ENCODE data around the gene HSPB2. TPM values are rescaled to one million over a fixed set of nuclear protein-coding genes. Genes with fewer than 3 reads are reported as not detected.
A peak's percentile ranks its signal among the peaks of the same experiment; 100 is the strongest.

The HSPB2 gene
- total and polyA plus RNA-seq, 2 of the 4 experiments (the other 2 are of a cell fraction) = 0.18 to 0.55 TPM

GRCh38 chr11:111918390-111919256, 6.1 kb downstream of the HSPB2 start, which contains the start of gene C11orf52:
Gene C11orf52 (plus strand): TSS chr11:111918913. CDS start chr11:111918973, 60 bp downstream.
- dilution Hi-C loops (cut with HindIII; ENCODE audit: low sequenced_read_pairs, unreplicated experiment) = no loop called here
- peak within 1 kb of the TSS; percentile 28; the same call in 2 of the 3 replicates for H2BK15ac ChIP-seq (ENCODE audit: low read depth, low read length)
- H3K4me1 ChIP-seq (ENCODE audit: control insufficient read depth, insufficient read depth, low read length) = peaks cover 16% of the 10 kb centered on the region
- H3K36me3 ChIP-seq (ENCODE audit: control insufficient read depth, insufficient read depth, low read length) = no peaks in the 10 kb centered on the region
- H4K91ac ChIP-seq (ENCODE audit: insufficient read depth, low read depth, low read length) = peak within 1 kb of the TSS; percentile 19
- peak within 1 kb of the TSS; percentile 23; the same call in 1 of the 2 replicates for H3K4me3 ChIP-seq (ENCODE audit: insufficient read depth, low read depth, low read length)
- H2BK5ac ChIP-seq (ENCODE audit: low read depth, low read length, poor library complexity, severe bottlenecking) = peak within 1 kb of the TSS; percentile 1
- no peak within 1 kb of the TSS for H3K27ac ChIP-seq (ENCODE audit: insufficient read depth, low read length)
- no peaks in the 10 kb centered on the region for H3K9me3 ChIP-seq (ENCODE audit: control insufficient read depth, insufficient read depth, low read length)
- H2BK20ac ChIP-seq (ENCODE audit: low read depth, low read length) = peak within 1 kb of the TSS; percentile 16; the same call in 1 of the 2 replicates
- H4K8ac ChIP-seq (ENCODE audit: low read depth in 2 of 2, low read length in 2 of 2) = peak within 1 kb of the TSS; percentile 84; a peak in 3 of 4 replicates
- peak within 1 kb of the TSS; percentile 56 for H3K18ac ChIP-seq (ENCODE audit: low read depth, low read length)
- ATAC-seq (ENCODE audit: low read depth) = peak; percentile 35
- H4K20me1 ChIP-seq (ENCODE audit: insufficient read depth, low read length) = no peaks in the 10 kb centered on the region
- 0 out of 2 replicates have a peak within 1 kb of the TSS, but pooled peaks have one; percentile 40 for H2AK5ac ChIP-seq (ENCODE audit: low read depth, low read length)
- H3K79me1 ChIP-seq (ENCODE audit: low read depth in 1 of 2, low read length in 2 of 2) = peaks cover 0 to 3% of the 10 kb centered on the region in 2 experiments; a peak in 2 of 4 replicates
- peak within 1 kb of the TSS; percentile 37 for H3K4ac ChIP-seq (ENCODE audit: low read depth, low read length)
- peak within 1 kb of the TSS; percentile 83 for H2AFZ ChIP-seq (replicated peaks; ENCODE audit: low read length, poor library complexity)
- 17% methylated on average over 4 of the region's 19 CpGs; no CpG with 5 or more reads in 1 of the 2 experiments for WGBS, 2 experiments (ENCODE audit: extremely low coverage in 2 of 2, insufficient read length in 1 of 2)
- no peak within 1 kb of the TSS for H3K56ac ChIP-seq (ENCODE audit: extremely low read depth, insufficient read depth, low read length)
- in situ Hi-C loops (cut with MboI; ENCODE audit: low sequenced_read_pairs) = no loop called here
- H2AK9ac ChIP-seq (replicated peaks; ENCODE audit: low read depth, low read length, poor library complexity) = peak within 1 kb of the TSS; percentile 52
- H3K9me1 ChIP-seq (ENCODE audit: insufficient read depth, low read length) = peaks cover 8% of the 10 kb centered on the region
- H4K5ac ChIP-seq (ENCODE audit: low read depth, low read length) = peak within 1 kb of the TSS; percentile 94
- peak within 1 kb of the TSS; percentile 27 for H3K14ac ChIP-seq (replicated peaks; ENCODE audit: low read depth, low read length)
- H3K4me2 ChIP-seq (ENCODE audit: low read depth, low read length) = peak within 1 kb of the TSS; percentile 88
- peak within 1 kb of the TSS; percentile 27; the same call in 1 of the 2 replicates for H3K9ac ChIP-seq (ENCODE audit: low read depth, low read length)
- POLR2A ChIA-PET (ENCODE audit: unreplicated experiment) = no interaction called here
- no TSS peak for BruUV-seq (replicated peaks)
- intact Hi-C loops (cut with micrococcal nuclease) = no loop called here
- 0 out of 2 replicates have a peak within 1 kb of the TSS, but pooled peaks have one; percentile 43 for H3K23ac ChIP-seq (ENCODE audit: low read depth, low read length)
- CTCF ChIA-PET = interaction anchor here (0.9 to 1.1 kb wide), 2 partner anchors 8 to 13 kb away, joined by 3 read pairs; no protein-coding TSS in a partner anchor
- DNase-seq = peak; percentile 57
- no peak for TF ChIP-seq CTCF (conservative IDR thresholded peaks at IDR 0.05; ENCODE audit: low read depth, low read length)
- TF ChIP-seq POLR2A (IDR thresholded peaks at IDR 0.05; ENCODE audit: low read depth, low read length) = no peak
- no peak for TF ChIP-seq RAD21 (IDR thresholded peaks at IDR 0.05; ENCODE audit: low read length)
- no peak for TF ChIP-seq NFE2L2 (IDR thresholded peaks at IDR 0.05; ENCODE audit: low read depth, low read length)
- TF ChIP-seq RCOR1 (IDR thresholded peaks at IDR 0.05; ENCODE audit: insufficient replicate concordance, low read length) = no peak
- no peak for TF ChIP-seq ELK1 (IDR thresholded peaks at IDR 0.05; ENCODE audit: borderline replicate concordance, low read depth, low read length)
- TF ChIP-seq MAZ (IDR thresholded peaks at IDR 0.05; ENCODE audit: borderline replicate concordance, low read depth, low read length) = no peak
- no peak for TF ChIP-seq CHD1 (IDR thresholded peaks at IDR 0.05; ENCODE audit: low read depth, low read length)
- TF ChIP-seq SMC3 (IDR thresholded peaks at IDR 0.05; ENCODE audit: low read depth, low read length) = no peak
- no peak for TF ChIP-seq RFX5 (IDR thresholded peaks at IDR 0.05; ENCODE audit: low read depth, low read length)
- H3K27me3 ChIP-seq (ENCODE audit: control insufficient read depth, insufficient read depth, low read length) = no peaks in the 10 kb centered on the region
- H2BK120ac ChIP-seq (ENCODE audit: low read depth, low read length) = peak within 1 kb of the TSS; percentile 77

Measured in IMR-90 (cell line).